GM12892 (cell line): ENCODE data around the gene PTS.

Source experiments
- POLR2A ChIP-seq: IDR thresholded peaks from 2 replicates; pipeline ENCODE4 v1.6.1; 2011; ENCODE audit warnings: low read depth, low read length, control low read depth
- TAF1 ChIP-seq: IDR thresholded peaks from 2 replicates; pipeline ENCODE4 v1.6.1; 2011; ENCODE audit warnings: low read depth, mild to moderate bottlenecking, control low read depth, low read length, borderline replicate concordance

DNA sequence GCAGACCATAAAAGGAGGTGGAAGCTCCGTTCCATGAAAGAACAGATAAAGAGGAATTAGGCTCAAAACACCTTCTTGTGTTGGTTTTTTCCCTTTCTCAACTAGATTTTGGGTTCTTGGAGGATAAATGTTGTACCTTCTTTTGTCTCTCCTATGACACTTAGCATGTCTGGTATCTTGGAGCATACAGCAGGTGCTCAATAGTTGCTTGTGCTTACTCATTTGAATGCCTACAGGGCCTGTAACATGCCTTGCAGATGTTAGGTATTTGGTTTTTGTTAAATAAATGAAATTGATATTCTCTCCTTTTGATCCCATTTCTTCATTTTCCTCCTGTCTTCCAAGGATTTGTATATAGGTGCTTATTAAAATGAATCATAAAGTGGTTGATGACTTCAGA lies 50.8 kb downstream of the PTS start:
- TF ChIP-seq TAF1 (no peak), POLR2A (no peak)
